OCI-LY1 (cell line): Measurements from ENCODE around the gene BAIAP3.

Experiments used
- CTCF ChIP-seq: fragments of 200-600 bp; sonication (generic), shearing (Covaris generic); IDR thresholded peaks from 2 replicates; pipeline ENCODE4 v1.5.1; 2017; ENCODE audit warnings: mild to moderate bottlenecking, antibody characterized with exemption, low read length, moderate library complexity, mixed read lengths
- EZH2 ChIP-seq: fragments of 200-600 bp; sonication (generic), shearing (Covaris generic); IDR thresholded peaks from 2 replicates; pipeline ENCODE4 v1.8.0; 2017; ENCODE audit warnings: borderline replicate concordance, mixed run types, mild to moderate bottlenecking, antibody characterized with exemption, low read length, moderate library complexity, mixed read lengths

DNA sequence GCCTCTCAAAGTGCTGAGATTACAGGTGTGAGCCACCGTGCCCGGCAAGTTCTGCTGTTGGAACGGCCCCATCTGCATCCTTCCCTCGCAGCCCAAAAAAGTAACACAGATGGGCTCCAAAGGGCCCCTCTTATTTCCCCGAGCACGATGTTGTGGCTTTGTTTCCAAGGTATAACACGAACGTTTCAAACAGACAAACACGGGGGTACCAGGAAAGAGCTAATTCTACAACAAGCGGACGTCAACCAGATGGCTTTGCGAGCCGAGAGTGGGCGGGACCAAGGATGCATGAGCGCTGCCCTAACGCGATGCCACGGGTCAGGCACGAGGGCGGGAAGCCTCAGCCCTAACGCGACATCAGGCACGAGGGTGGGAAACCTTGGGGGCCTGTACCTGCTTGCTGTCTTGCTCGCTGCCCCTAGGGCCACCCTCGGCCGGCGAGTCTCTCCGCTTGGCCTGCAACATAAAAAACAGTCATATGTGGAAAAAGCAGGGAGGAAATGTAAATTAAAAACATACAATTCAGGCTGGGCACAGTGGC lies 56.9 kb downstream of the BAIAP3 start:
- no peak for TF ChIP-seq CTCF
- no peak for TF ChIP-seq EZH2
